Loucy (cell line): ENCODE data around the gene MARVELD1.

Source experiments
- H2AFZ ChIP-seq: fragments of 200-600 bp; sonication (generic); 2 replicates; pipeline ENCODE4 v1.6.0; 2016; ENCODE audit warnings: antibody characterized with exemption, mild to moderate bottlenecking, low read length, moderate library complexity
- H3F3A ChIP-seq: fragments of 200-600 bp; 2 replicates; pipeline ENCODE4 v1.6.0; 2016; ENCODE audit warnings: antibody characterized with exemption, low read depth, mild to moderate bottlenecking
- H3K27me3 ChIP-seq: fragments of 200-600 bp; sonication (generic); 2 replicates; pipeline ENCODE4 v1.6.1; 2014; ENCODE audit warnings: low read length, mild to moderate bottlenecking; ENCODE audit not compliant: insufficient read depth, poor library complexity, severe bottlenecking
- H3K36me3 ChIP-seq: fragments of 200-600 bp; sonication (generic); 2 replicates; pipeline ENCODE4 v1.6.1; 2016; ENCODE audit warnings: low read length; ENCODE audit not compliant: insufficient read depth
- H3K4me1 ChIP-seq: fragments of 200-600 bp; sonication (generic); 2 replicates; pipeline ENCODE4 v1.5.1; 2014; ENCODE audit warnings: low read length, mild to moderate bottlenecking; ENCODE audit not compliant: insufficient read depth, poor library complexity, severe bottlenecking
- H3K4me2 ChIP-seq: fragments of 200-600 bp; sonication (generic); 2 replicates; pipeline ENCODE4 v1.6.0; 2014; ENCODE audit warnings: antibody characterized with exemption, low read length, low read depth, mild to moderate bottlenecking; ENCODE audit not compliant: poor library complexity, severe bottlenecking
- H3K4me3 ChIP-seq: fragments of 200-600 bp; sonication (generic); 2 replicates; pipeline ENCODE4 v1.5.1; 2014; ENCODE audit warnings: low read length, mild to moderate bottlenecking, mixed read lengths; ENCODE audit not compliant: poor library complexity, severe bottlenecking
- H3K79me2 ChIP-seq: fragments of 200-600 bp; sonication (generic); 2 replicates; pipeline ENCODE4 v1.6.1; 2014; ENCODE audit warnings: low read length; ENCODE audit not compliant: insufficient read depth
- H3K9ac ChIP-seq: fragments of 200-600 bp; sonication (generic); 2 replicates; pipeline ENCODE4 v1.6.0; 2014; ENCODE audit warnings: mild to moderate bottlenecking, low read depth, low read length, moderate library complexity; ENCODE audit not compliant: poor library complexity, severe bottlenecking
- H3K9me2 ChIP-seq: fragments of 200-600 bp; sonication (generic); replicated peaks from 2 replicates; pipeline ENCODE4 v1.6.1; 2016; ENCODE audit warnings: low read depth, low read length, mixed read lengths
- H3K9me3 ChIP-seq: fragments of 200-600 bp; sonication (generic); 2 replicates; pipeline ENCODE4 v1.6.1; 2014; ENCODE audit warnings: mild to moderate bottlenecking, antibody characterized with exemption, low read length, low read depth; ENCODE audit not compliant: insufficient read depth
- H4K20me1 ChIP-seq: fragments of 200-600 bp; sonication (generic); 2 replicates; pipeline ENCODE4 v1.6.0; 2014; ENCODE audit warnings: antibody characterized with exemption, low read length, mild to moderate bottlenecking; ENCODE audit not compliant: insufficient read depth, poor library complexity, severe bottlenecking
- CTCF ChIP-seq: fragments of 200-600 bp; sonication (generic); conservative IDR thresholded peaks from 2 replicates; pipeline ENCODE4 v1.5.1; 2014; ENCODE audit warnings: mild to moderate bottlenecking, antibody characterized with exemption, low read length
- EZH2phosphoT487 ChIP-seq: fragments of 200-600 bp; IDR thresholded peaks from 2 replicates; pipeline ENCODE4 v1.6.1; 2018; ENCODE audit warnings: antibody characterized with exemption, mild to moderate bottlenecking, moderate library complexity, borderline replicate concordance

The MARVELD1 gene

GRCh38 chr10:97766996-97767924, 53.7 kb downstream of the MARVELD1 start:
- Histone ChIP-seq H2AFZ (no peak overlapping the region), H3F3A (no peaks in the 10 kb centered on the region), H3K9ac (no peak overlapping the region), H3K9me3 (no peaks in the 10 kb centered on the region), H3K36me3 (peaks cover 4% of the 10 kb centered on the region; the same call in 1 of the 2 replicates), H3K4me1 (peaks cover 22% of the 10 kb centered on the region), H3K4me3 (no peak overlapping the region), H3K9me2 (no peaks in the 10 kb centered on the region), H3K4me2 (no peak overlapping the region), H4K20me1 (no peaks in the 10 kb centered on the region), H3K27me3 (no peaks in the 10 kb centered on the region), H3K79me2 (no peaks in the 10 kb centered on the region)
- TF ChIP-seq CTCF (no peak), EZH2phosphoT487 (no peak)
